A673 (cell line): ENCODE data around the gene MSMO1. TPM values are rescaled to one million over a fixed set of nuclear protein-coding genes. Genes with fewer than 3 reads are reported as not detected.

Experiments
- BruUV-seq: library from RNA; stranded (reverse); fragments of 400-500 nt; replicated peaks from 2 replicates; lab custom pipeline; 2021; lab: Mats Ljungman, UMichigan
- CTCF ChIA-PET: fragments of 300-600 bp; sonication (Branson Sonifier 250); formaldehyde crosslinking; loops from one replicate; lab custom pipeline; 2022; ENCODE audit warnings: antibody characterized with exemption; lab: Charles Lee
- POLR2A ChIA-PET: fragments of 300-600 bp; sonication (Branson Sonifier 250); formaldehyde crosslinking; loops from one replicate; lab custom pipeline; 2022; ENCODE audit warnings: antibody characterized with exemption; ENCODE audit not compliant: low non-redundant PET; lab: Charles Lee
- DNase-seq: peaks from one replicate; pipeline ENCODE4 v3.0.0-alpha.2; 2015; ENCODE audit warnings: low spot score
- H3K27ac ChIP-seq: fragments of 200-600 bp; sonication (generic); 2 replicates; pipeline ENCODE4 v1.5.1; 2016; ENCODE audit warnings: mixed run types, low read depth, mild to moderate bottlenecking, mixed read lengths, antibody characterized with exemption, low read length; ENCODE audit not compliant: poor library complexity, severe bottlenecking
- H3K27me3 ChIP-seq: fragments of 200-600 bp; sonication (generic); replicated peaks from 2 replicates; pipeline ENCODE4 v1.6.1; 2017; ENCODE audit warnings: mixed run types, low read depth, mild to moderate bottlenecking, mixed read lengths, antibody characterized with exemption, low read length; ENCODE audit not compliant: insufficient read depth, poor library complexity
- H3K36me3 ChIP-seq: fragments of 200-600 bp; sonication (generic); 2 replicates; pipeline ENCODE4 v1.6.1; 2016; ENCODE audit warnings: mixed run types, mild to moderate bottlenecking, mixed read lengths, antibody characterized with exemption, low read length; ENCODE audit not compliant: insufficient read depth, poor library complexity, severe bottlenecking
- H3K4me1 ChIP-seq: fragments of 200-600 bp; sonication (generic); 2 replicates; pipeline ENCODE4 v1.6.1; 2017; ENCODE audit warnings: mixed run types, mild to moderate bottlenecking, mixed read lengths, antibody characterized with exemption, low read length; ENCODE audit not compliant: insufficient read depth, poor library complexity, severe bottlenecking
- H3K4me3 ChIP-seq: fragments of 200-600 bp; sonication (generic); 2 replicates; pipeline ENCODE4 v1.5.1; 2016; ENCODE audit warnings: low read depth, mixed run types, mild to moderate bottlenecking, mixed read lengths, low read length; ENCODE audit not compliant: poor library complexity, severe bottlenecking
- H3K9me3 ChIP-seq: fragments of 200-600 bp; sonication (generic); 2 replicates; pipeline ENCODE4 v1.6.1; 2016; ENCODE audit warnings: mixed run types, low read depth, mild to moderate bottlenecking, mixed read lengths, antibody characterized with exemption, low read length; ENCODE audit not compliant: poor library complexity, severe bottlenecking
- EZH2 ChIP-seq: fragments of 200-600 bp; sonication (generic); IDR thresholded peaks from 2 replicates; pipeline ENCODE4 v1.6.1; 2017; ENCODE audit warnings: borderline replicate concordance, low read depth, mild to moderate bottlenecking, mixed read lengths, antibody characterized with exemption, low read length; ENCODE audit not compliant: poor library complexity, severe bottlenecking
- intact Hi-C: fragments of 100-400 bp; cut with micrococcal nuclease; formaldehyde crosslinking; loops from one replicate; pipeline ENCODE4 v1.10.0; 2022; ENCODE audit not compliant: unreplicated experiment
- total RNA-seq: library from RNA; stranded (reverse); gene quantifications from 2 replicates; pipeline ENCODE4 v1.2.3, GENCODE V29; 2021
- TF ChIP-seq, protein P1 (sequence below): fragments of 300-800, 200-600 bp; sonication (generic); conservative IDR thresholded peaks from 2 replicates; pipeline ENCODE4 v1.5.1; 2017; ENCODE audit warnings: low read depth, mild to moderate bottlenecking, antibody characterized with exemption, low read length, moderate library complexity, mixed read lengths

MSMO1 gene
- total RNA-seq, 1 experiment from 2014 or later, result 137 TPM

DNA sequence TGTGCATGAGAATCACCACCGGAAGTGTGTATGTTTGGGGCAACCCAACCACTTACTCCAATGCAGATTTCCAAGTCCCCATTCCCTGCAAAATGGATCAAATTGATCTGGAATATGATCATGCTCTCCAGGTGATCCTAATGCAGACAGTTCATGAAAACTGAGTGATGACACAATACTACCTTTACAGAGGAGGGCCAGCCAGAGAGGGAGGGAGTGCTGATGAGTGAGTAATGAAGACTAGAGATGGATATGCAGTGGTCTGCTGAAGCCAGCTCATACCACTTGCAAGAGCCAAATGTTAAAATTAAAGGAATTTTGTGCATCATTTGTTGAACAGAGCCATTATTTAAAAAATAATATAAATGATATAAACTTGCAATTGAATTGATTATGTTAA lies 41.1 kb downstream of the MSMO1 start:
- Histone ChIP-seq H3K4me3 (no peak overlapping the region), H3K27me3 (no peaks in the 10 kb centered on the region), H3K36me3 (no peaks in the 10 kb centered on the region), H3K9me3 (no peaks in the 10 kb centered on the region), H3K4me1 (no peaks in the 10 kb centered on the region), H3K27ac (no peak overlapping the region)
- TF ChIP-seq, protein P1, sequence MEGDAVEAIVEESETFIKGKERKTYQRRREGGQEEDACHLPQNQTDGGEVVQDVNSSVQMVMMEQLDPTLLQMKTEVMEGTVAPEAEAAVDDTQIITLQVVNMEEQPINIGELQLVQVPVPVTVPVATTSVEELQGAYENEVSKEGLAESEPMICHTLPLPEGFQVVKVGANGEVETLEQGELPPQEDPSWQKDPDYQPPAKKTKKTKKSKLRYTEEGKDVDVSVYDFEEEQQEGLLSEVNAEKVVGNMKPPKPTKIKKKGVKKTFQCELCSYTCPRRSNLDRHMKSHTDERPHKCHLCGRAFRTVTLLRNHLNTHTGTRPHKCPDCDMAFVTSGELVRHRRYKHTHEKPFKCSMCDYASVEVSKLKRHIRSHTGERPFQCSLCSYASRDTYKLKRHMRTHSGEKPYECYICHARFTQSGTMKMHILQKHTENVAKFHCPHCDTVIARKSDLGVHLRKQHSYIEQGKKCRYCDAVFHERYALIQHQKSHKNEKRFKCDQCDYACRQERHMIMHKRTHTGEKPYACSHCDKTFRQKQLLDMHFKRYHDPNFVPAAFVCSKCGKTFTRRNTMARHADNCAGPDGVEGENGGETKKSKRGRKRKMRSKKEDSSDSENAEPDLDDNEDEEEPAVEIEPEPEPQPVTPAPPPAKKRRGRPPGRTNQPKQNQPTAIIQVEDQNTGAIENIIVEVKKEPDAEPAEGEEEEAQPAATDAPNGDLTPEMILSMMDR, result no peak
- TF ChIP-seq EZH2, result no peak
- intact Hi-C loops, result no loop called here
- POLR2A ChIA-PET, result no interaction called here
- CTCF ChIA-PET, result no interaction called here
- BruUV-seq, result no TSS peak
- DNase-seq, result no peak

DNA sequence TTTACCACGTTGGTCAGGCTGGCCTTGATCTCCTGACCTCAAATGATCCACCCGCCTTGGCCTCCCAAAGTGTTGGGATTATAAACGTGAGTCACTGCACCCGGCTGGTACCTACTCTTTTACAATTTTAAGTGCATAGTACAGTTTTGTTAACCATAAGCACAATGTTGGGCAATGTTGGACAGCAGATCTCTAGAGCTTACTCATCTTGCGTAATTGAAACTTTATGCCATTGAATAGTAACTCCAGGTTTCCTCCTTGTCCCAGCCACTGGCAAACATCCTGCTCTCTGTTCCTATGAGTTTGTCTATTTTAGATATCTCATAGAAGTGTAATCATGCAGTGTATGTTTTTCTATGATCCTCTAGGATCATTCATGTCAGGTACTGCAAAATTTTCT lies 42.1 kb downstream of the MSMO1 start:
- BruUV-seq, result no TSS peak
- POLR2A ChIA-PET, result no interaction called here

DNA sequence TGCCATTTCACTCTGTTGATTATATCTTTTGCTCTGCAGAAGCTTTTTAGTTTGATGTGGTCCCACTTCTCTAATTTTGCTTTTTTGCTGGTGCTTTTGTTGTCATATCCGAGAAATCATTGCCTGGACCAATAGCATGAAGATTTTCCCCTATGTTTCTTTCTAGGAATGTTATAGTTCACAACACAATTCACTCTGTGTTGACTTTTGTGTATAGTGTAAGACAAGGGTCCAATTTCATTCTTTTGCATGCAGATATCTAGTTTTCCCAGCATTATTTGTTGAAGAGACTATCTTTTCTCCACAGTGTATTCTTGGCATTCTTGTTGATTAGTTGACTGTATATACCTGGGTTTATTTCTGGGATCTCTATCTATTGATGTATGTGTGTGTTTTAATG lies 43.1 kb downstream of the MSMO1 start:
- H3K27me3 ChIP-seq, result no peaks in the 10 kb centered on the region
- H3K36me3 ChIP-seq, result no peaks in the 10 kb centered on the region
- POLR2A ChIA-PET, result no interaction called here
- TF ChIP-seq, protein P1, result no peak
- TF ChIP-seq EZH2, result no peak
- H3K4me1 ChIP-seq, result no peaks in the 10 kb centered on the region
- BruUV-seq, result no TSS peak
- CTCF ChIA-PET, result no interaction called here
- no peak for DNase-seq
- no peaks in the 10 kb centered on the region for H3K9me3 ChIP-seq
- H3K4me3 ChIP-seq, result no peak overlapping the region
- intact Hi-C loops, result no loop called here
- no peak overlapping the region for H3K27ac ChIP-seq

More for the DNA sequence above, 42.1 kb downstream of the MSMO1 start:
- no peak overlapping the region for H3K4me3 ChIP-seq
- DNase-seq, result no peak
- H3K27me3 ChIP-seq, result no peaks in the 10 kb centered on the region
- CTCF ChIA-PET, result no interaction called here
- H3K9me3 ChIP-seq, result no peaks in the 10 kb centered on the region
- TF ChIP-seq, protein P1, result no peak
- TF ChIP-seq EZH2, result no peak
- no peaks in the 10 kb centered on the region for H3K4me1 ChIP-seq
- no peaks in the 10 kb centered on the region for H3K36me3 ChIP-seq
- intact Hi-C loops, result no loop called here
- no peak overlapping the region for H3K27ac ChIP-seq
